C4-2B (cell line): ENCODE results near the gene E2F1.

Source experiments
- H3K27ac ChIP-seq: fragments of 450-650 bp; 2 replicates; pipeline ENCODE4 v1.5.1; 2017
- ZFX ChIP-seq: fragments of 450-650 bp; IDR thresholded peaks from 2 replicates; pipeline ENCODE4 v1.6.1; 2017
- TF ChIP-seq, protein P1 (sequence below): fragments of 450-650 bp; conservative IDR thresholded peaks from 2 replicates; pipeline ENCODE4 v1.5.1; 2017; ENCODE audit warnings: mild to moderate bottlenecking

The E2F1 gene

DNA sequence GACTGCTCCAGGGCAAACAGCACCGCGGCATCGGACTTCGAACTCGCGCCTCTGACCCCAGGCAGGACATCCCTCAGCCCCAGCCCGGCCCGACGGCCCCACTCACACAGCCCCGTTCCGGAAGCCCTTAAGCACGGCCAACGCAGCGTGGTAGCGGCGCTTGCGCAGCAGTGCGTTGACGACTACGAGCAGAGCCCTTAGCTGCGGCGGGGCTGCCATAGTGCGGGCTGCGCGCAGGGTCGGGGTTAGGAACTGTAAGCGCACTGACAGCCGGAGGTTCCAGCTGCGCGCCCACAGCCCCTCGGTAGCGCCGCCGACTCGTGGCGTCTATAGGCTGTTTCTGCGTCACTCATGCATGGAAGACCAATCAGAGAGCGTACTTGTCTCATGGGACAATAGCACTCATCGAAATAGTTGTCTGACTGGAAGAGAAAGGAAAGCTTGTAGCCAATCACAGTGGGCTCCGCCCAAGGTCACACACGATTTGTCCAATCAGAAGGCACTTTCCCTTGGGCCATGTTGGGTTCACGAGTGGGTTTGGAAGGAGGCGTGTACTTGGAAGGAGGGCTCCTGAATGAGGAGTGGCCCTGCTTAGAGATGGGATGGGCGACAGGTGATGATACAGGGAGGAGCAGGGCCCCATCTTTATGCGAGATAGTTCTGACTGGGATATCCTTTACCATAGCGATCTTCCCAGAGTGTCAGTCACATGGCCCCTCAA, 34.0 kb upstream of the E2F1 start, which contains the start of gene PXMP4:
Gene PXMP4, minus strand, starts transcription at position 322 of the 721 bp plus-strand sequence. Its CDS starts 103 bp downstream, at position 219.
- H3K27ac ChIP-seq, result peak within 1 kb of the TSS; percentile 74
- TF ChIP-seq, protein P1, sequence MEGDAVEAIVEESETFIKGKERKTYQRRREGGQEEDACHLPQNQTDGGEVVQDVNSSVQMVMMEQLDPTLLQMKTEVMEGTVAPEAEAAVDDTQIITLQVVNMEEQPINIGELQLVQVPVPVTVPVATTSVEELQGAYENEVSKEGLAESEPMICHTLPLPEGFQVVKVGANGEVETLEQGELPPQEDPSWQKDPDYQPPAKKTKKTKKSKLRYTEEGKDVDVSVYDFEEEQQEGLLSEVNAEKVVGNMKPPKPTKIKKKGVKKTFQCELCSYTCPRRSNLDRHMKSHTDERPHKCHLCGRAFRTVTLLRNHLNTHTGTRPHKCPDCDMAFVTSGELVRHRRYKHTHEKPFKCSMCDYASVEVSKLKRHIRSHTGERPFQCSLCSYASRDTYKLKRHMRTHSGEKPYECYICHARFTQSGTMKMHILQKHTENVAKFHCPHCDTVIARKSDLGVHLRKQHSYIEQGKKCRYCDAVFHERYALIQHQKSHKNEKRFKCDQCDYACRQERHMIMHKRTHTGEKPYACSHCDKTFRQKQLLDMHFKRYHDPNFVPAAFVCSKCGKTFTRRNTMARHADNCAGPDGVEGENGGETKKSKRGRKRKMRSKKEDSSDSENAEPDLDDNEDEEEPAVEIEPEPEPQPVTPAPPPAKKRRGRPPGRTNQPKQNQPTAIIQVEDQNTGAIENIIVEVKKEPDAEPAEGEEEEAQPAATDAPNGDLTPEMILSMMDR, result no peak
- no peak for TF ChIP-seq ZFX

DNA sequence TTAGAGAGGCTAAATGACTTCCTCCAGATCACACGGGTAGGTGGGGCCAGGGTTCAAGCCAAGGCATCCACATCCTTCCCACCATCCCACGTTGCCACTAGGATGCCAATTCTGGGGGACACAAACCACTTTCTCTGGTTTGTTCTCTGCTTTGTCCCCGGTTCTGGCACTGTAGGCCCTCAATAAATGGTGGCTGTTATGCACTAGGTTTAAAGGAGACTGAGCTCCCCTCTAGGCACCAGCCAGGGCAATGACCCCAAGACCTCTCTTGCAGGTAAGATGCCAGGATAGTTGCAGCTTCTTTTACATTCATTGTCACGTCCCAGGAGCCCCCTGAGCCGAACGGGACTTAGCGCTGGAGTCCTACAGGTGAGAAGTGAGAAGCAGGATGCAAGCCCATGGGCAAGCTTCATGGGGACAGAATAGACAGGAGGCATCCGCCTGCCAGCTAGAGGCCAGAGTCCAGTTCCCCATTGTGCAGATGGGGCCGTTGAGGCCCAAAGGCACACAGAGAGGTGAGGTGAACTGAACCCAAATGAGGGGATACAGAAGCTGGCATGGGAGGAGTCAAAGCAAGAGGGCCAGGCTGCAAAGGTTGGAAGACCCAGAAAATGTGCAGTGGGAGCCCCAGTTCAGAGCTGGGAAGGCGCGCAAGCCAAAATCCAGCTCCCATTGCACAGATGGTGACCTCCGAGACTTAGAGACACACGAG, 33.2 kb upstream of the E2F1 start:
- TF ChIP-seq, protein P1, result no peak
- no peak for TF ChIP-seq ZFX
- peak overlapping the region; percentile 74 for H3K27ac ChIP-seq

DNA sequence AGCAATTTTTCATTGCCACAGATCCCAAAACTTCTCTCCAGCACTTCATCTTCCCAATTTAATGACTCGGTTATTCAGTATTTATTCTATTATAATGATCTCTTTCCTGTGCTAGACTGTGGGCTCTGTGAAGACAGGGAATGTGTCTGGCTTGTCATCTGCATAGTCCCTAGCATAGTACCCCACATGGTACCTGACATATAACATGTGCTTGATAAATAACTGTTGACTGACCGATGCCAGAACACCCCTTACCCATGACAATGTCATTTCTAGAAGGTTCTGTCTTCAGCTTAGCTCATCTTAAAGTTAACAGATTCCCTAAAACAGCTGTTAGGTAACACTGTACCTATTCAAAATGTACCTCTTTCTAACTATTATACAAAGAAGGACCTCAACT, 30.3 kb upstream of the E2F1 start:
- no peak overlapping the region for H3K27ac ChIP-seq
- TF ChIP-seq ZFX, result no peak
- TF ChIP-seq, protein P1, result no peak

DNA sequence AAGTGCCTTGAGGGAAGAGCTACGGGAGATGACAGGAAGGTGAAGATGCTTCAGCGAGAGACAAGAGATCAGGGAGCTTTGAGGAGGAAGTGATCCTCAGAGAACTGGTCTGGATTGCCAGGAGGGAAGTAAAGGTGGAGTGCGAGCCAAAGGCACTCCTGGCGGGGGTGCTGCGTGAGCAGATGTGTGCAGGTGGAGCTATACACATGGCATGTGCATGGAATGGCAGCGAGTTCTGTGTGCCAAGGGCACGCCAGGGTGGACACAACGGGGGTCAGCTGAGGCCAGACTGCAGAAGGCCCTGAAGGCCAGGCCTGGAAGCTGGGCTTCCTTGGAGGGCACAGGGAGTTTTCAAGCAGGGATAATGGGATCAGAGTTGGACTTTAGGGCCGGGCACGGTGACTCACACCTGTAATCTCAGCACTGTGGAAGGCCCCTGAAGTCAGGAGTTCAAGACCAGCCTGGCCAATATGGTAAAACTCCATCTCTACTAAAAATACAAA, 27.7 kb upstream of the E2F1 start:
- no peak overlapping the region for H3K27ac ChIP-seq
- TF ChIP-seq, protein P1, result no peak
- TF ChIP-seq ZFX, result no peak

DNA sequence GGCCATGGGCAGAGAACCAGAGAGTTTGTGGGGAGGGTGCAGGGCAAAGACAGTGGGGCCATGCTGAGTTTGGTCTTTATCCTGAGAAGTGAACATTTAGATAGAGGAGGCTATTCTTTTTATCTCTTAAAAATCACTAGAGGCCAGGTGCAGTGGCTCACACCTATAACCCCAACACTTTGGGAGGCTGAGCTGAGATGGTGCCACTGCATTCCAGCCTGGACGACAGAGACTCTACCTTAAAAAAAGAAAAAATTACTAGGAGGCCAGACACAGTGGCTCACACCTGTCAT, 25.2 kb upstream of the E2F1 start:
- no peak overlapping the region for H3K27ac ChIP-seq
- TF ChIP-seq, protein P1, result no peak
- no peak for TF ChIP-seq ZFX

DNA sequence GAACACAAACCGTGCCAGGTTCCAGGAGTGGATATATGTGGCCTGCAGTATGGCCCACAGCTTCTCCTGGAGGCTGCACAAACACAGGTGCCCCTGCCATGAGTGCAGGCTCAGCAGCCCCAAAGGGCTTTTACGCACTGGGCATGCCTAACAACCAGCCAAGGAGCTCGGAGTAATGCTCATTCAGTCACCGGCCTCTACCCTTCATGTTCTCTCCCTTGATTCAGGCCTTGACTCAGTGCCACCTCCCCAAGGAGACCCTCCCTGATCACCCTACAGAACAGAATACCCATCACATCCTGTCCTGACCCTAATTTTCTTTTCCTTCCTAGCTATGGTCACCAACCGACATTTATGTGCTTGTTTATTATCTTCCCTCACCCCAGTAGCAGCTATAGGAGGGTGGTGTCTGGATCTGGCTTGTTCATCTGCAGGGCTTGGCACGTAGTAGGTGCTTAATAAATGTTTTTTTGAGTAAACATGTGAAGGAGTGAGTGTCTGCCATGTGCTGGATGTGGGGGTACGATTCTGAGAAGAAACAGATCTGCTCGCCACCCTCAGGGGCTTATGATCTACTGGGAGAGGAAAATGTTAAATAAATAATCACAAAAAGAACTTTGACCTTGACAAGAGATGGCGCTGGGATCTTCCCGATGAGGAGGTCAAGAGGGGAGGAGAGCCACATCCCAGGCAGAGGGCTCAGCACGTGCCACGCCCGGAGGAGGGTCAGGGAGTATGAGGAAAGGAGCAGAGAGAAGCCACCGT, 24.7 kb upstream of the E2F1 start:
- TF ChIP-seq ZFX, result no peak
- TF ChIP-seq, protein P1, result no peak
- H3K27ac ChIP-seq, result no peak overlapping the region
